Measurements from ENCODE around the gene DHRS13. TPM values are rescaled to one million over a fixed set of nuclear protein-coding genes. Genes with fewer than 3 reads are reported as not detected.

Gene DHRS13
- total RNA-seq, 1 experiment from 2014 or later, result 28.5 TPM

DNA sequence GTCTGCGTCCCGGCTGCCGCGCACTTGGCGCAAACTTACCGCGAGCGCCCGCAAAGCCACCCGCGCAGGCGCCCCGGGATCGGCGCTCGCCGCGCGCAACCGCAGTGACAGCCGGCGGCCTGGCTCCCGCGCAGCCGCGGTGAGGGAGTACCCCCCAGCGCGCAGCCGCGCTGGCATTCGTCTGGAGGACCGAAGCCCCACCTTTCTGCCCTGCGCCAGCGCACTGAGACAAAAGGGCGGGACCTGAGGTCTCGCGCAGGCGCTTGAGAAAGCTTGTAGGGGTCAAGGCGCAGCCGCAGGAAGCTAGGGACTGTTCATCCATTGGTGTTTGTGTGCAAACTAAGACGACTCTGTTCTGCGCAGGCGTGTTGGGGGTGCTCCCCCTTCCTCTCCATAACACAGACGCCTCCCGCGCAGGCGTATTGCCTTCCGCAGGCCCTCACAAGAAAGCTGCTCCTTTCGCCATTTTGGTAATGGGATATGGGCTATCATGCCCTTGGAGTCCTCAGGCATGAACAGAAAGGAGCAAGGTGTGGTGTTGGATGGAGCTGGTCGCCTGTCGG is 48.6 kb upstream of the DHRS13 start, which contains the start of gene PHF12:
PHF12 (minus strand) TSS at position 91 of the 563 bp plus-strand sequence. CDS start 558 bp downstream, outside the sequence.
- no peaks in the 10 kb centered on the region for H3K9me3 Mint-ChIP-seq
- DNase-seq (ENCODE audit: low spot score), result peak; percentile 99
- H3K27me3 Mint-ChIP-seq (ENCODE audit: low read depth), result no peaks in the 10 kb centered on the region
- peak within 1 kb of the TSS; percentile 89 for H3K27ac Mint-ChIP-seq
- ChIA-PET CTCF (interaction anchor here (0.6 to 15.6 kb wide), 30 partner anchors 12 to 666 kb away, joined by 3 to 762 read pairs (median 4); partner anchors contain the start of genes FLOT2, MYO18A, NEK8 and PROCA1), POLR2A (interaction anchor here (0.6 to 3.2 kb wide), 14 partner anchors 11 to 381 kb away, joined by 3 to 17 read pairs (median 4); partner anchors contain the start of genes FAM222B, PIGS, PROCA1 and RPL23A)
- TF ChIP-seq, protein P1, sequence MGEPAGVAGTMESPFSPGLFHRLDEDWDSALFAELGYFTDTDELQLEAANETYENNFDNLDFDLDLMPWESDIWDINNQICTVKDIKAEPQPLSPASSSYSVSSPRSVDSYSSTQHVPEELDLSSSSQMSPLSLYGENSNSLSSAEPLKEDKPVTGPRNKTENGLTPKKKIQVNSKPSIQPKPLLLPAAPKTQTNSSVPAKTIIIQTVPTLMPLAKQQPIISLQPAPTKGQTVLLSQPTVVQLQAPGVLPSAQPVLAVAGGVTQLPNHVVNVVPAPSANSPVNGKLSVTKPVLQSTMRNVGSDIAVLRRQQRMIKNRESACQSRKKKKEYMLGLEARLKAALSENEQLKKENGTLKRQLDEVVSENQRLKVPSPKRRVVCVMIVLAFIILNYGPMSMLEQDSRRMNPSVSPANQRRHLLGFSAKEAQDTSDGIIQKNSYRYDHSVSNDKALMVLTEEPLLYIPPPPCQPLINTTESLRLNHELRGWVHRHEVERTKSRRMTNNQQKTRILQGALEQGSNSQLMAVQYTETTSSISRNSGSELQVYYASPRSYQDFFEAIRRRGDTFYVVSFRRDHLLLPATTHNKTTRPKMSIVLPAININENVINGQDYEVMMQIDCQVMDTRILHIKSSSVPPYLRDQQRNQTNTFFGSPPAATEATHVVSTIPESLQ (CRISPR knock-in tag; IDR thresholded peaks at IDR 0.05), result no peak
- TF ChIP-seq, protein P2, sequence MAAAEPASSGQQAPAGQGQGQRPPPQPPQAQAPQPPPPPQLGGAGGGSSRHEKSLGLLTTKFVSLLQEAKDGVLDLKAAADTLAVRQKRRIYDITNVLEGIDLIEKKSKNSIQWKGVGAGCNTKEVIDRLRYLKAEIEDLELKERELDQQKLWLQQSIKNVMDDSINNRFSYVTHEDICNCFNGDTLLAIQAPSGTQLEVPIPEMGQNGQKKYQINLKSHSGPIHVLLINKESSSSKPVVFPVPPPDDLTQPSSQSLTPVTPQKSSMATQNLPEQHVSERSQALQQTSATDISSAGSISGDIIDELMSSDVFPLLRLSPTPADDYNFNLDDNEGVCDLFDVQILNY (CRISPR knock-in tag; IDR thresholded peaks at IDR 0.05), result peak; percentile 82
- TF ChIP-seq SP1 (CRISPR knock-in tag; conservative IDR thresholded peaks at IDR 0.05) (peak; percentile 30; the same call in 1 of the 2 replicates), CREM (CRISPR knock-in tag; IDR thresholded peaks at IDR 0.05) (0 out of 2 replicates have a peak, but pooled peaks have one; percentile 30)
- ATAC-seq, result peak; percentile 71
- H3K4me3 Mint-ChIP-seq, result peak within 1 kb of the TSS; percentile 92
- H3K36me3 Mint-ChIP-seq, result peaks cover 9% of the 10 kb centered on the region
- peaks cover 26% of the 10 kb centered on the region for H3K4me1 Mint-ChIP-seq

DNA sequence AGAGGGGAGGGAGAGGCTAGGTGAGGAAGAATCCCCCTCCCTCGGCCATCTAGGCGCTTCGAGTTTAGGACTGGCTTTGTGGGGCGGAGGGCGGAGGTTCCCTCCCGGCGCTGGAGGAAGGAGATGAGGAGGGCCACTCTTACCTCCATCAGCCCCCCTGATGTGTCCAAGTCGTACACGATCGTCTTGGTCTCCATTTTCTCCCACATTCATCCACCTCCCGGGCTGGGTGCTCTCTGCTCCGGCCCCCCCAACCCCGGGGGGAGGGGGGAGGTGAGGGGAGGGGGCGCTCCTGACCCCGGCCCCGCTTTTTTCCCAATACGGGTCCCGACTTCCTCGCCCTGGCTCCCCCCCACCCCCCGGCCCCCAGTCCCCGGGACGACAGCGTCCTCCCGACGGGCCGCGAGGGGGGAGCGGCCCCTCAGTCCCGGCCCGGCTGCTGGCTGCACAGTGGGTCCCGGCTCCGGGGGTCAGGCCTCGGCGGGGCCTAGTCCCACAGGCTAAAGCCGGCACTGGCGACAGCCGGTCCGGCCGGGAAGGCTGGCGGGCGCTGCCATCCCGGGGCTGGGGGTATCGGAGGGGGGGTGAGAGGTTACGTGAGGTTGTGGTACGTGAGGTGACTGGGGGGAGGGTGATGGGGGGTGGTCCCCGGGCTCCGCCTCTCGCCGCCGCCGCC is 48.0 kb upstream of the DHRS13 start:
- Mint-ChIP-seq H3K36me3 (peaks cover 14% of the 10 kb centered on the region), H3K4me3 (peak overlapping the region; percentile 92), H3K9me3 (no peaks in the 10 kb centered on the region), H3K27ac (peak overlapping the region; percentile 89), H3K4me1 (peaks cover 22% of the 10 kb centered on the region), H3K27me3 (ENCODE audit: low read depth) (no peaks in the 10 kb centered on the region)
- POLR2A ChIA-PET, result interaction anchor here (0.8 to 3.2 kb wide), 12 partner anchors 55 to 380 kb away, joined by 3 to 17 read pairs (median 4); partner anchors contain the start of genes FAM222B, PIGS, PROCA1 and RPL23A
- DNase-seq (ENCODE audit: low spot score) (no peak), ATAC-seq (no peak)
- CTCF ChIA-PET, result interaction anchor here (0.6 to 15.6 kb wide), 22 partner anchors 10 to 307 kb away, joined by 3 to 762 read pairs (median 6); partner anchors contain the start of genes NEK8, PROCA1, RPL23A and TLCD1
- TF ChIP-seq, protein P3, sequence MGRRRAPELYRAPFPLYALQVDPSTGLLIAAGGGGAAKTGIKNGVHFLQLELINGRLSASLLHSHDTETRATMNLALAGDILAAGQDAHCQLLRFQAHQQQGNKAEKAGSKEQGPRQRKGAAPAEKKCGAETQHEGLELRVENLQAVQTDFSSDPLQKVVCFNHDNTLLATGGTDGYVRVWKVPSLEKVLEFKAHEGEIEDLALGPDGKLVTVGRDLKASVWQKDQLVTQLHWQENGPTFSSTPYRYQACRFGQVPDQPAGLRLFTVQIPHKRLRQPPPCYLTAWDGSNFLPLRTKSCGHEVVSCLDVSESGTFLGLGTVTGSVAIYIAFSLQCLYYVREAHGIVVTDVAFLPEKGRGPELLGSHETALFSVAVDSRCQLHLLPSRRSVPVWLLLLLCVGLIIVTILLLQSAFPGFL (CRISPR knock-in tag; IDR thresholded peaks at IDR 0.05; ENCODE audit: borderline replicate concordance), result no peak
- TF ChIP-seq NR2C2 (CRISPR knock-in tag; IDR thresholded peaks at IDR 0.05) (no peak), MYBL2 (CRISPR knock-in tag; IDR thresholded peaks at IDR 0.05) (no peak), EMX1 (CRISPR knock-in tag; IDR thresholded peaks at IDR 0.05) (no peak), SMAD4 (CRISPR knock-in tag; IDR thresholded peaks at IDR 0.05) (no peak), SP1 (CRISPR knock-in tag; conservative IDR thresholded peaks at IDR 0.05) (no peak), NFYB (CRISPR knock-in tag; conservative IDR thresholded peaks at IDR 0.05; ENCODE audit: low read depth) (no peak), NR1H2 (CRISPR knock-in tag; IDR thresholded peaks at IDR 0.05) (no peak), ESRRA (CRISPR knock-in tag; IDR thresholded peaks at IDR 0.05; ENCODE audit: borderline replicate concordance) (no peak)
- TF ChIP-seq, protein P4, sequence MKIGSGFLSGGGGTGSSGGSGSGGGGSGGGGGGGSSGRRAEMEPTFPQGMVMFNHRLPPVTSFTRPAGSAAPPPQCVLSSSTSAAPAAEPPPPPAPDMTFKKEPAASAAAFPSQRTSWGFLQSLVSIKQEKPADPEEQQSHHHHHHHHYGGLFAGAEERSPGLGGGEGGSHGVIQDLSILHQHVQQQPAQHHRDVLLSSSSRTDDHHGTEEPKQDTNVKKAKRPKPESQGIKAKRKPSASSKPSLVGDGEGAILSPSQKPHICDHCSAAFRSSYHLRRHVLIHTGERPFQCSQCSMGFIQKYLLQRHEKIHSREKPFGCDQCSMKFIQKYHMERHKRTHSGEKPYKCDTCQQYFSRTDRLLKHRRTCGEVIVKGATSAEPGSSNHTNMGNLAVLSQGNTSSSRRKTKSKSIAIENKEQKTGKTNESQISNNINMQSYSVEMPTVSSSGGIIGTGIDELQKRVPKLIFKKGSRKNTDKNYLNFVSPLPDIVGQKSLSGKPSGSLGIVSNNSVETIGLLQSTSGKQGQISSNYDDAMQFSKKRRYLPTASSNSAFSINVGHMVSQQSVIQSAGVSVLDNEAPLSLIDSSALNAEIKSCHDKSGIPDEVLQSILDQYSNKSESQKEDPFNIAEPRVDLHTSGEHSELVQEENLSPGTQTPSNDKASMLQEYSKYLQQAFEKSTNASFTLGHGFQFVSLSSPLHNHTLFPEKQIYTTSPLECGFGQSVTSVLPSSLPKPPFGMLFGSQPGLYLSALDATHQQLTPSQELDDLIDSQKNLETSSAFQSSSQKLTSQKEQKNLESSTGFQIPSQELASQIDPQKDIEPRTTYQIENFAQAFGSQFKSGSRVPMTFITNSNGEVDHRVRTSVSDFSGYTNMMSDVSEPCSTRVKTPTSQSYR (CRISPR knock-in tag; IDR thresholded peaks at IDR 0.05), result no peak
- TF ChIP-seq, protein P5, sequence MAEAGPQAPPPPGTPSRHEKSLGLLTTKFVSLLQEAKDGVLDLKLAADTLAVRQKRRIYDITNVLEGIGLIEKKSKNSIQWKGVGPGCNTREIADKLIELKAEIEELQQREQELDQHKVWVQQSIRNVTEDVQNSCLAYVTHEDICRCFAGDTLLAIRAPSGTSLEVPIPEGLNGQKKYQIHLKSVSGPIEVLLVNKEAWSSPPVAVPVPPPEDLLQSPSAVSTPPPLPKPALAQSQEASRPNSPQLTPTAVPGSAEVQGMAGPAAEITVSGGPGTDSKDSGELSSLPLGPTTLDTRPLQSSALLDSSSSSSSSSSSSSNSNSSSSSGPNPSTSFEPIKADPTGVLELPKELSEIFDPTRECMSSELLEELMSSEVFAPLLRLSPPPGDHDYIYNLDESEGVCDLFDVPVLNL (CRISPR knock-in tag; IDR thresholded peaks at IDR 0.05; ENCODE audit: borderline replicate concordance, low read depth), result no peak
- TF ChIP-seq, protein P6, sequence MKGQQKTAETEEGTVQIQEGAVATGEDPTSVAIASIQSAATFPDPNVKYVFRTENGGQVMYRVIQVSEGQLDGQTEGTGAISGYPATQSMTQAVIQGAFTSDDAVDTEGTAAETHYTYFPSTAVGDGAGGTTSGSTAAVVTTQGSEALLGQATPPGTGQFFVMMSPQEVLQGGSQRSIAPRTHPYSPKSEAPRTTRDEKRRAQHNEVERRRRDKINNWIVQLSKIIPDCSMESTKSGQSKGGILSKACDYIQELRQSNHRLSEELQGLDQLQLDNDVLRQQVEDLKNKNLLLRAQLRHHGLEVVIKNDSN (CRISPR knock-in tag; IDR thresholded peaks at IDR 0.05), result no peak
- TF ChIP-seq, protein P7, sequence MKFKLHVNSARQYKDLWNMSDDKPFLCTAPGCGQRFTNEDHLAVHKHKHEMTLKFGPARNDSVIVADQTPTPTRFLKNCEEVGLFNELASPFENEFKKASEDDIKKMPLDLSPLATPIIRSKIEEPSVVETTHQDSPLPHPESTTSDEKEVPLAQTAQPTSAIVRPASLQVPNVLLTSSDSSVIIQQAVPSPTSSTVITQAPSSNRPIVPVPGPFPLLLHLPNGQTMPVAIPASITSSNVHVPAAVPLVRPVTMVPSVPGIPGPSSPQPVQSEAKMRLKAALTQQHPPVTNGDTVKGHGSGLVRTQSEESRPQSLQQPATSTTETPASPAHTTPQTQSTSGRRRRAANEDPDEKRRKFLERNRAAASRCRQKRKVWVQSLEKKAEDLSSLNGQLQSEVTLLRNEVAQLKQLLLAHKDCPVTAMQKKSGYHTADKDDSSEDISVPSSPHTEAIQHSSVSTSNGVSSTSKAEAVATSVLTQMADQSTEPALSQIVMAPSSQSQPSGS (CRISPR knock-in tag; IDR thresholded peaks at IDR 0.05; ENCODE audit: borderline replicate concordance, low read depth), result no peak
- TF ChIP-seq, protein P8, sequence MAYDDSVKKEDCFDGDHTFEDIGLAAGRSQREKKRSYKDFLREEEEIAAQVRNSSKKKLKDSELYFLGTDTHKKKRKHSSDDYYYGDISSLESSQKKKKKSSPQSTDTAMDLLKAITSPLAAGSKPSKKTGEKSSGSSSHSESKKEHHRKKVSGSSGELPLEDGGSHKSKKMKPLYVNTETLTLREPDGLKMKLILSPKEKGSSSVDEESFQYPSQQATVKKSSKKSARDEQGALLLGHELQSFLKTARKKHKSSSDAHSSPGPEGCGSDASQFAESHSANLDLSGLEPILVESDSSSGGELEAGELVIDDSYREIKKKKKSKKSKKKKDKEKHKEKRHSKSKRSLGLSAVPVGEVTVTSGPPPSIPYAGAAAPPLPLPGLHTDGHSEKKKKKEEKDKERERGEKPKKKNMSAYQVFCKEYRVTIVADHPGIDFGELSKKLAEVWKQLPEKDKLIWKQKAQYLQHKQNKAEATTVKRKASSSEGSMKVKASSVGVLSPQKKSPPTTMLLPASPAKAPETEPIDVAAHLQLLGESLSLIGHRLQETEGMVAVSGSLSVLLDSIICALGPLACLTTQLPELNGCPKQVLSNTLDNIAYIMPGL (CRISPR knock-in tag; IDR thresholded peaks at IDR 0.05), result no peak
- TF ChIP-seq, protein P9, sequence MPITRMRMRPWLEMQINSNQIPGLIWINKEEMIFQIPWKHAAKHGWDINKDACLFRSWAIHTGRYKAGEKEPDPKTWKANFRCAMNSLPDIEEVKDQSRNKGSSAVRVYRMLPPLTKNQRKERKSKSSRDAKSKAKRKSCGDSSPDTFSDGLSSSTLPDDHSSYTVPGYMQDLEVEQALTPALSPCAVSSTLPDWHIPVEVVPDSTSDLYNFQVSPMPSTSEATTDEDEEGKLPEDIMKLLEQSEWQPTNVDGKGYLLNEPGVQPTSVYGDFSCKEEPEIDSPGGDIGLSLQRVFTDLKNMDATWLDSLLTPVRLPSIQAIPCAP (CRISPR knock-in tag; IDR thresholded peaks at IDR 0.05), result no peak
